ELR (cell line): Measurements from ENCODE around the gene ERICH2.

Experiments used
- DNase-seq: peaks from one replicate; pipeline ENCODE4 v3.0.0-alpha.2; 2015; ENCODE audit warnings: low read depth

Gene ERICH2

GRCh38 chr2:170817093-170818035, 47.2 kb downstream of the ERICH2 start:
- DNase-seq = peak; percentile 41

- DNase-seq = no peak
Measured at GRCh38 chr2:170818036-170818751, 48.0 kb downstream of the ERICH2 start.

- no peak for DNase-seq
Measured at GRCh38 chr2:170818752-170819470, 48.7 kb downstream of the ERICH2 start.

GRCh38 chr2:170819680-170820664, 49.8 kb downstream of the ERICH2 start:
- DNase-seq = no peak

- no peak for DNase-seq
Measured at GRCh38 chr2:170820757-170821530, 50.8 kb downstream of the ERICH2 start.

- DNase-seq = no peak
Measured at GRCh38 chr2:170821531-170822289, 51.5 kb downstream of the ERICH2 start.

GRCh38 chr2:170822290-170823087, 52.3 kb downstream of the ERICH2 start:
- DNase-seq = no peak

- no peak for DNase-seq
Measured at GRCh38 chr2:170823088-170823897, 53.1 kb downstream of the ERICH2 start.

GRCh38 chr2:170823898-170824215, 53.7 kb downstream of the ERICH2 start:
- DNase-seq = no peak

- no peak for DNase-seq
Measured at GRCh38 chr2:170824526-170825015, 54.4 kb downstream of the ERICH2 start.

- DNase-seq = no peak
Measured at GRCh38 chr2:170827841-170828532, 57.8 kb downstream of the ERICH2 start.

GRCh38 chr2:170828533-170828916, 58.3 kb downstream of the ERICH2 start:
- DNase-seq = no peak

- DNase-seq = no peak
Measured at GRCh38 chr2:170829036-170829435, 58.9 kb downstream of the ERICH2 start.

- no peak for DNase-seq
Measured at GRCh38 chr2:170830166-170830565, 60.0 kb downstream of the ERICH2 start.

GRCh38 chr2:170831115-170831514, 60.9 kb downstream of the ERICH2 start:
- no peak for DNase-seq

GRCh38 chr2:170836027-170836426, 65.8 kb downstream of the ERICH2 start:
- DNase-seq = no peak

- DNase-seq = no peak
Measured at GRCh38 chr2:170840717-170841210, 70.6 kb downstream of the ERICH2 start.
